OCI-LY1 (cell line): ENCODE data around the gene NEUROG2.
"Not testable (repeated sequence)": the region's sequence is repeated elsewhere in the genome, so short reads cannot be mapped to it uniquely, and the experiment has no call there.

Source experiments
- EZH2 ChIP-seq: fragments of 200-600 bp; sonication (generic), shearing (Covaris generic); IDR thresholded peaks from 2 replicates; pipeline ENCODE4 v1.8.0; 2017; ENCODE audit warnings: borderline replicate concordance, mixed run types, mild to moderate bottlenecking, antibody characterized with exemption, low read length, moderate library complexity, mixed read lengths
- TF ChIP-seq, protein P1 (sequence below): fragments of 200-600 bp; sonication (generic), shearing (Covaris generic); IDR thresholded peaks from 2 replicates; pipeline ENCODE4 v1.5.1; 2017; ENCODE audit warnings: mild to moderate bottlenecking, antibody characterized with exemption, low read length, moderate library complexity, mixed read lengths

- TF ChIP-seq EZH2, result not testable (repeated sequence)
- TF ChIP-seq, protein P1, sequence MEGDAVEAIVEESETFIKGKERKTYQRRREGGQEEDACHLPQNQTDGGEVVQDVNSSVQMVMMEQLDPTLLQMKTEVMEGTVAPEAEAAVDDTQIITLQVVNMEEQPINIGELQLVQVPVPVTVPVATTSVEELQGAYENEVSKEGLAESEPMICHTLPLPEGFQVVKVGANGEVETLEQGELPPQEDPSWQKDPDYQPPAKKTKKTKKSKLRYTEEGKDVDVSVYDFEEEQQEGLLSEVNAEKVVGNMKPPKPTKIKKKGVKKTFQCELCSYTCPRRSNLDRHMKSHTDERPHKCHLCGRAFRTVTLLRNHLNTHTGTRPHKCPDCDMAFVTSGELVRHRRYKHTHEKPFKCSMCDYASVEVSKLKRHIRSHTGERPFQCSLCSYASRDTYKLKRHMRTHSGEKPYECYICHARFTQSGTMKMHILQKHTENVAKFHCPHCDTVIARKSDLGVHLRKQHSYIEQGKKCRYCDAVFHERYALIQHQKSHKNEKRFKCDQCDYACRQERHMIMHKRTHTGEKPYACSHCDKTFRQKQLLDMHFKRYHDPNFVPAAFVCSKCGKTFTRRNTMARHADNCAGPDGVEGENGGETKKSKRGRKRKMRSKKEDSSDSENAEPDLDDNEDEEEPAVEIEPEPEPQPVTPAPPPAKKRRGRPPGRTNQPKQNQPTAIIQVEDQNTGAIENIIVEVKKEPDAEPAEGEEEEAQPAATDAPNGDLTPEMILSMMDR, result not testable (repeated sequence)
Observed at GRCh38 chr4:112522431-112522830, 6.5 kb upstream of the NEUROG2 start.
